Pancreas (tissue), 10 donors: ENCODE data around the gene RFWD3. TPM values are rescaled to one million over a fixed set of nuclear protein-coding genes. Genes with fewer than 3 reads are reported as not detected.

Experiments
- ATAC-seq, 4 donors: fragments of 200-7000 bp; cut with Tn5 transposase; one replicate each; pipeline versions ENCODE4 v1.8.0 to v1.9.1; 2020; ENCODE audit warnings: mild to moderate bottlenecking in 4 of 4, moderate library complexity in 4 of 4
- DNase-seq, 6 donors: peaks; one replicate each; pipeline ENCODE4 v3.0.0-alpha.2; 2020
- FAIRE-seq: peaks from 2 replicates; lab custom pipeline; 2012; peaks lifted over from hg19 to GRCh38; lab: Jason Lieb, UNC
- H3K27ac ChIP-seq, 4 donors: fragments of 200-600 bp; sonication (generic); 1 replicate in 3 of 4; 2 replicates in 1 of 4; pipeline versions ENCODE4 v1.5.0 to v1.8.0; 2020
- H3K27me3 ChIP-seq, 4 donors: fragments of 200-600 bp; one replicate each; pipeline ENCODE4 v1.8.0; 2021
- H3K36me3 ChIP-seq, 3 donors: fragments of 200-600 bp; sonication (generic) in 1 of 3; one replicate each; pipeline versions ENCODE4 v1.5.0 to v1.8.0; 2020 to 2021
- H3K4me1 ChIP-seq, 3 donors: fragments of 200-600 bp; one replicate each; pipeline ENCODE4 v1.8.0; 2021
- H3K4me3 ChIP-seq, 4 donors: fragments of 200-600 bp; sonication (generic) in 2 of 4; one replicate each; pipeline versions ENCODE4 v1.5.0 to v1.8.0; 2020 to 2021
- H3K9me3 ChIP-seq, 4 donors: fragments of 200-600 bp; one replicate each; pipeline ENCODE4 v1.8.0; 2021
- CTCF ChIP-seq, 4 donors: fragments of 200-600 bp; sonication (generic) in 3 of 4; IDR thresholded peaks; one replicate each; pipeline versions ENCODE4 v1.5.0 to v1.8.0; 2021; ENCODE audit warnings: antibody characterized with exemption in 4 of 4
- WGBS, 2 donors: extraction: QIAGEN DNeasy Blood & Tissue Kit; methylation state at CpG; one replicate each; pipeline ENCODE4 v1.1.7; 2013; 5-methylcytosine and 5-hydroxymethylcytosine counted together
- intact Hi-C, 3 donors: fragments of 100-400 bp; cut with DNase I; formaldehyde crosslinking; loops; one replicate each; pipeline versions ENCODE4 v1.11.1 to v1.14.2; 2022
- polyA plus RNA-seq, 2 donors: library from polyadenylated mRNA; stranded (reverse); fragments of 200-250 nt; gene quantifications; one replicate each; pipeline ENCODE4 v1.2.3, GENCODE V29; 2013
- total RNA-seq, 6 donors: library from RNA; stranded (reverse); fragmentation: NEBNext Ultra II Directional in 4 of 6; extraction: Animal tissue kit (Norgen Biotek cat#: 25700) in 4 of 6; gene quantifications; one replicate each; pipeline versions ENCODE4 v1.2.1 to v1.2.4, GENCODE V29; 2021 to 2023
- donor health status: healthy with polysubstance abuse.
- donor health status: DM: no; HTN: no; CAD: no; lungs with moderate emphysema.
- donor health status: DM: no; HTN: no; CAD: no.
- donor health status: control.
- donor health status: control.
- donor health status: Bipolar disorder and iron deficiency.
- donor health status: DM: yes; HTN: yes; CAD: no.
- donor health status: DM: no; HTN: no; CAD: no.
- donor health status: DM: no; HTN: no; CAD: no.
- donor health status: DM: yes; HTN: yes; CAD: no.

The RFWD3 gene
- total and polyA plus RNA-seq, 8 donors: 3.7 to 14.0 (median 7.1) TPM

- Histone ChIP-seq H3K4me3 (peak overlapping the region; percentile 49 to 82 (median 64)), H3K27me3 (no peaks in the 10 kb centered on the region), H3K27ac (peak overlapping the region; percentile 69 to 91 (median 82)), H3K4me1 (peaks cover 10 to 19% (median 17%) of the 10 kb centered on the region in 3 donors), H3K9me3 (no peaks in the 10 kb centered on the region), H3K36me3 (no peaks in the 10 kb centered on the region)
- ATAC-seq (peak; percentile 21 to 51 (median 42)), DNase-seq (peak in 2 of 6 donors; percentile 29 to 39), FAIRE-seq (no peak)
- intact Hi-C loops: no loop called here
- no peak for TF ChIP-seq CTCF (IDR thresholded peaks at IDR 0.05)
- WGBS, 2 donors: 0 to 1% methylated on average over 13 to 16 of the region's 16 CpGs
Observed at GRCh38 chr16:74700116-74700437, 33.4 kb upstream of the RFWD3 start.

GRCh38 chr16:74699666-74700065 is 33.0 kb upstream of the RFWD3 start:
- 58 to 62% methylated on average over 4 of the region's 4 CpGs for WGBS, 2 donors
- ATAC-seq (no peak), DNase-seq (no peak), FAIRE-seq (no peak)
- Histone ChIP-seq H3K4me3 (peak overlapping the region; percentile 49 to 82 (median 64)), H3K27ac (peak overlapping the region in 3 of 4 donors; percentile 78 to 91 (median 85)), H3K36me3 (no peaks in the 10 kb centered on the region), H3K4me1 (peaks cover 10 to 19% (median 17%) of the 10 kb centered on the region in 3 donors), H3K9me3 (no peaks in the 10 kb centered on the region), H3K27me3 (no peaks in the 10 kb centered on the region)
- no peak for TF ChIP-seq CTCF (IDR thresholded peaks at IDR 0.05)
- intact Hi-C loops: no loop called here

- no peak for TF ChIP-seq CTCF (IDR thresholded peaks at IDR 0.05)
- FAIRE-seq (no peak), ATAC-seq (no peak), DNase-seq (no peak)
- H3K27ac ChIP-seq: peak overlapping the region in 3 of 4 donors; percentile 41 to 55 (median 46)
- no peaks in the 10 kb centered on the region for H3K9me3 ChIP-seq
- peaks cover 10 to 19% (median 17%) of the 10 kb centered on the region in 3 donors for H3K4me1 ChIP-seq
- 19 to 23% methylated on average over 4 of the region's 4 CpGs for WGBS, 2 donors
- peak overlapping the region in 2 of 4 donors; percentile 9 to 13 for H3K4me3 ChIP-seq
- H3K36me3 ChIP-seq: no peaks in the 10 kb centered on the region
- intact Hi-C loops: no loop called here
- H3K27me3 ChIP-seq: no peaks in the 10 kb centered on the region
Observed at GRCh38 chr16:74698222-74698621, 31.5 kb upstream of the RFWD3 start.

GRCh38 chr16:74695450-74696422 is 29.1 kb upstream of the RFWD3 start:
- FAIRE-seq: no peak
- Histone ChIP-seq H3K27ac (peak overlapping the region in 2 of 4 donors; percentile 17 to 39), H3K27me3 (no peaks in the 10 kb centered on the region), H3K4me3 (peak overlapping the region in 3 of 4 donors; percentile 8 to 43 (median 28)), H3K4me1 (peaks cover 10 to 19% (median 17%) of the 10 kb centered on the region in 3 donors), H3K36me3 (peaks cover 0 to 10% (median 0%) of the 10 kb centered on the region in 3 donors), H3K9me3 (no peaks in the 10 kb centered on the region)
- no peak for TF ChIP-seq CTCF (IDR thresholded peaks at IDR 0.05)
- peak; percentile 83 to 92 (median 88) for ATAC-seq
- peak; percentile 71 to 88 (median 80) for DNase-seq
- 43 to 49% methylated on average over 19 of the region's 19 CpGs for WGBS, 2 donors
- intact Hi-C loops: no loop called here
